Trophoblast cell (in vitro differentiated cells and primary cell): ENCODE data around the gene MEGF10.
"Not testable (repeated sequence)": the region's sequence is repeated elsewhere in the genome, so short reads cannot be mapped to it uniquely, and the experiment has no call there.

Experiments
- DNase-seq, 2 donors: peaks; one replicate each; pipeline ENCODE4 v3.0.0-alpha.2; 2016
- H2AFZ ChIP-seq: 2 replicates; pipeline ENCODE4 v1.6.1; 2013; ENCODE audit warnings: low read length, moderate library complexity, mild to moderate bottlenecking; ENCODE audit not compliant: insufficient read depth, poor library complexity
- H2AK5ac ChIP-seq: 2 replicates; pipeline ENCODE4 v1.6.1; 2013; ENCODE audit warnings: mild to moderate bottlenecking, low read length
- H2BK120ac ChIP-seq: 2 replicates; pipeline ENCODE4 v1.6.1; 2013; ENCODE audit warnings: low read length, mild to moderate bottlenecking, moderate library complexity; ENCODE audit not compliant: insufficient read depth, poor library complexity
- H2BK12ac ChIP-seq: 2 replicates; pipeline ENCODE4 v1.6.1; 2013; ENCODE audit warnings: mild to moderate bottlenecking, low read length, moderate library complexity
- H2BK5ac ChIP-seq: 2 replicates; pipeline ENCODE4 v1.6.1; 2013; ENCODE audit warnings: low read length, low read depth, moderate library complexity, mild to moderate bottlenecking; ENCODE audit not compliant: poor library complexity
- H3K14ac ChIP-seq: 2 replicates; pipeline ENCODE4 v1.6.1; 2013; ENCODE audit warnings: mild to moderate bottlenecking, low read length
- H3K18ac ChIP-seq: 2 replicates; pipeline ENCODE4 v1.6.1; 2013; ENCODE audit warnings: mild to moderate bottlenecking, low read length
- H3K23ac ChIP-seq: 2 replicates; pipeline ENCODE4 v1.6.1; 2013; ENCODE audit warnings: low read length
- H3K27ac ChIP-seq: 2 replicates; pipeline ENCODE4 v1.5.1; 2013; ENCODE audit warnings: low read depth, mild to moderate bottlenecking, inconsistent platforms, low read length, moderate library complexity
- H3K27me3 ChIP-seq: 2 replicates; pipeline ENCODE4 v1.6.1; 2013; ENCODE audit warnings: inconsistent platforms, mild to moderate bottlenecking, low read length, moderate library complexity; ENCODE audit not compliant: insufficient read depth
- H3K36me3 ChIP-seq, 2 experiments: 1 replicate in 1 of 2; 2 replicates in 1 of 2; pipeline ENCODE4 v1.6.1; 2013; ENCODE audit warnings: low read length in 2 of 2, mild to moderate bottlenecking in 2 of 2, moderate library complexity in 1 of 2; ENCODE audit not compliant: insufficient read depth in 2 of 2, control insufficient read depth in 1 of 2
- H3K4ac ChIP-seq: 2 replicates; pipeline ENCODE4 v1.6.1; 2013; ENCODE audit warnings: low read depth, mild to moderate bottlenecking, low read length, moderate library complexity
- H3K4me1 ChIP-seq, 2 experiments: 1 replicate in 1 of 2; 2 replicates in 1 of 2; pipeline ENCODE4 v1.6.1; 2013; ENCODE audit warnings: low read length in 2 of 2, mild to moderate bottlenecking in 2 of 2, moderate library complexity in 1 of 2; ENCODE audit not compliant: insufficient read depth in 2 of 2, control insufficient read depth in 1 of 2
- H3K4me2 ChIP-seq: 2 replicates; pipeline ENCODE4 v1.6.1; 2013; ENCODE audit warnings: inconsistent platforms, mild to moderate bottlenecking, low read length, moderate library complexity
- H3K4me3 ChIP-seq: 2 replicates; pipeline ENCODE4 v1.5.1; 2013; ENCODE audit warnings: mild to moderate bottlenecking, low read depth, low read length, inconsistent platforms
- H3K79me1 ChIP-seq: one replicate; pipeline ENCODE4 v1.6.1; 2013; ENCODE audit warnings: low read length
- H3K79me2 ChIP-seq: 2 replicates; pipeline ENCODE4 v1.6.1; 2013; ENCODE audit warnings: low read length, mild to moderate bottlenecking; ENCODE audit not compliant: control insufficient read depth, insufficient read depth, poor library complexity
- H3K9ac ChIP-seq: 2 replicates; pipeline ENCODE4 v1.6.1; 2013; ENCODE audit warnings: mild to moderate bottlenecking, low read length
- H3K9me3 ChIP-seq: 2 replicates; pipeline ENCODE4 v1.6.1; 2013; ENCODE audit warnings: low read depth, mild to moderate bottlenecking, control low read depth, inconsistent platforms, low read length; ENCODE audit not compliant: insufficient read depth
- H4K12ac ChIP-seq: 2 replicates; pipeline ENCODE4 v1.6.1; 2013; ENCODE audit warnings: low read depth, mild to moderate bottlenecking, low read length, moderate library complexity
- H4K8ac ChIP-seq: 2 replicates; pipeline ENCODE4 v1.6.1; 2013; ENCODE audit warnings: low read depth, mild to moderate bottlenecking, low read length, moderate library complexity
- H4K91ac ChIP-seq: one replicate; pipeline ENCODE4 v1.6.1; 2013; ENCODE audit warnings: low read depth, mild to moderate bottlenecking, low read length, moderate library complexity
- WGBS: extraction: QIAGEN DNeasy Blood & Tissue Kit; methylation state at CpG from one replicate; pipeline ENCODE4 v1.1.7; 2013; ENCODE audit warnings: missing lambda C conversion rate; ENCODE audit not compliant: insufficient read length, insufficient coverage; ENCODE audit errors: extremely low coverage; 5-methylcytosine and 5-hydroxymethylcytosine counted together

The MEGF10 gene

GRCh38 chr5:127260686-127261085, 29.9 kb upstream of the MEGF10 start:
- WGBS, result no CpG with 5 or more reads among the region's 3 CpGs
- Histone ChIP-seq H4K8ac (no peak overlapping the region), H2AFZ (no peak overlapping the region), H3K79me1 (no peaks in the 10 kb centered on the region), H3K36me3 (no peaks in the 10 kb centered on the region), H3K14ac (no peak overlapping the region), H3K79me2 (no peaks in the 10 kb centered on the region), H2BK5ac (no peak overlapping the region), H4K12ac (no peak overlapping the region), H3K4me3 (no peak overlapping the region), H3K27me3 (no peaks in the 10 kb centered on the region), H2BK12ac (no peak overlapping the region), H4K91ac (no peak overlapping the region), H2AK5ac (no peak overlapping the region), H3K27ac (no peak overlapping the region), H3K4ac (no peak overlapping the region), H3K9ac (no peak overlapping the region), H3K9me3 (peaks cover 2% of the 10 kb centered on the region), H3K18ac (no peak overlapping the region), H2BK120ac (no peak overlapping the region), H3K4me2 (no peak overlapping the region), H3K23ac (no peak overlapping the region), H3K4me1 (no peaks in the 10 kb centered on the region)
- DNase-seq, result peak; percentile 22 to 60

- H3K27me3 ChIP-seq, H2BK120ac ChIP-seq, H3K9ac ChIP-seq, H3K4me3 ChIP-seq, H4K8ac ChIP-seq, H3K79me1 ChIP-seq, H2BK12ac ChIP-seq, H4K12ac ChIP-seq, H3K23ac ChIP-seq, H2AK5ac ChIP-seq, H3K79me2 ChIP-seq, H3K27ac ChIP-seq, H4K91ac ChIP-seq, H3K18ac ChIP-seq, H3K14ac ChIP-seq, H2BK5ac ChIP-seq, H3K36me3 ChIP-seq, H3K9me3 ChIP-seq, H3K4ac ChIP-seq, H2AFZ ChIP-seq, H3K4me1 ChIP-seq, H3K4me2 ChIP-seq, DNase-seq: not testable (repeated sequence)
- no CpG with 5 or more reads among the region's 1 CpG for WGBS
Observed at GRCh38 chr5:127265473-127265872, 25.1 kb upstream of the MEGF10 start.

- not testable (repeated sequence) for H3K9me3 ChIP-seq, H3K79me1 ChIP-seq, H2AFZ ChIP-seq, H2BK120ac ChIP-seq, H4K8ac ChIP-seq, H2BK5ac ChIP-seq, H3K14ac ChIP-seq, H3K27me3 ChIP-seq, H2BK12ac ChIP-seq, H3K23ac ChIP-seq, H3K9ac ChIP-seq, H2AK5ac ChIP-seq, H3K4me1 ChIP-seq, H3K4me3 ChIP-seq, H3K79me2 ChIP-seq, H3K36me3 ChIP-seq, H4K91ac ChIP-seq, H3K18ac ChIP-seq, H3K4ac ChIP-seq, H4K12ac ChIP-seq, H3K4me2 ChIP-seq, DNase-seq, H3K27ac ChIP-seq
- WGBS, result no CpG with 5 or more reads among the region's 9 CpGs
Observed at GRCh38 chr5:127268342-127268741, 22.3 kb upstream of the MEGF10 start.

- not testable (repeated sequence) for H4K12ac ChIP-seq, H3K4me1 ChIP-seq, H3K4ac ChIP-seq, H2BK12ac ChIP-seq, H2AK5ac ChIP-seq, H2AFZ ChIP-seq, H3K23ac ChIP-seq, H3K36me3 ChIP-seq, H3K9me3 ChIP-seq, H3K4me3 ChIP-seq, H3K27me3 ChIP-seq, H2BK5ac ChIP-seq, H3K9ac ChIP-seq, H3K79me1 ChIP-seq, H3K18ac ChIP-seq, H3K14ac ChIP-seq, H3K27ac ChIP-seq, H2BK120ac ChIP-seq, H3K4me2 ChIP-seq, H3K79me2 ChIP-seq, H4K8ac ChIP-seq, H4K91ac ChIP-seq, DNase-seq
- WGBS, result no CpG with 5 or more reads among the region's 4 CpGs
Observed at GRCh38 chr5:127270713-127271112, 19.9 kb upstream of the MEGF10 start.
